NK-92 (cell line): ENCODE measurements around the gene METTL23.

Experiments
- DNase-seq: peaks from one replicate; lab custom pipeline; 2025; ENCODE audit not compliant: unreplicated experiment; lab: John Stamatoyannopoulos, UW

Gene METTL23

GRCh38 chr17:76726776-76727718, at the start of gene METTL23:
METTL23 (plus strand) TSS chr17:76726839; CDS start chr17:76729711, 2,872 bp downstream.
- no peak for DNase-seq

- DNase-seq: no peak
Measured at GRCh38 chr17:76677406-76677805, 49.2 kb upstream of the METTL23 start.

GRCh38 chr17:76678330-76678729, 48.3 kb upstream of the METTL23 start:
- no peak for DNase-seq

GRCh38 chr17:76679239-76679638, 47.4 kb upstream of the METTL23 start:
- DNase-seq: no peak

GRCh38 chr17:76681222-76682137, 45.2 kb upstream of the METTL23 start:
- no peak for DNase-seq

- no peak for DNase-seq
Measured at GRCh38 chr17:76682296-76682695, 44.3 kb upstream of the METTL23 start.

- DNase-seq: no peak
Measured at GRCh38 chr17:76683011-76683755, 43.5 kb upstream of the METTL23 start.

GRCh38 chr17:76683921-76684745, 42.5 kb upstream of the METTL23 start:
- no peak for DNase-seq

GRCh38 chr17:76684756-76685155, 41.9 kb upstream of the METTL23 start:
- DNase-seq: no peak

GRCh38 chr17:76685366-76685765, 41.3 kb upstream of the METTL23 start:
- no peak for DNase-seq

- DNase-seq: no peak
Measured at GRCh38 chr17:76685846-76686245, 40.8 kb upstream of the METTL23 start.

- no peak for DNase-seq
Measured at GRCh38 chr17:76686538-76687297, 39.9 kb upstream of the METTL23 start.

GRCh38 chr17:76687298-76688164, 39.1 kb upstream of the METTL23 start:
- no peak for DNase-seq

GRCh38 chr17:76688165-76688622, 38.4 kb upstream of the METTL23 start:
- no peak for DNase-seq

- no peak for DNase-seq
Measured at GRCh38 chr17:76689859-76690258, 36.8 kb upstream of the METTL23 start.

GRCh38 chr17:76690596-76691280, 35.9 kb upstream of the METTL23 start:
- no peak for DNase-seq

- DNase-seq: no peak
Measured at GRCh38 chr17:76691379-76692191, 35.1 kb upstream of the METTL23 start.
